Activated naive CD8-positive, alpha-beta T cell (primary cell): ENCODE data around the gene MACF1.

Experiments
- H3K27ac Mint-ChIP-seq: one replicate; pipeline ENCODE4 v1.8.0; 2021; ENCODE audit warnings: mixed read lengths
- H3K27me3 Mint-ChIP-seq: one replicate; pipeline ENCODE4 v1.8.0; 2021; ENCODE audit warnings: mixed read lengths
- H3K36me3 Mint-ChIP-seq: one replicate; pipeline ENCODE4 v1.8.0; 2021; ENCODE audit warnings: mixed read lengths
- H3K4me1 Mint-ChIP-seq: one replicate; pipeline ENCODE4 v1.8.0; 2021; ENCODE audit warnings: low read depth, mixed read lengths
- H3K4me3 Mint-ChIP-seq: one replicate; pipeline ENCODE4 v1.8.0; 2021; ENCODE audit warnings: mild to moderate bottlenecking, mixed read lengths
- H3K9me3 Mint-ChIP-seq: one replicate; pipeline ENCODE4 v1.8.0; 2021; ENCODE audit warnings: low read depth, mixed read lengths

MACF1 gene

GRCh38 chr1:39275836-39276507 lies 71.5 kb downstream of the MACF1 start:
- no peaks in the 10 kb centered on the region for H3K27me3 Mint-ChIP-seq
- peaks cover 49% of the 10 kb centered on the region for H3K4me1 Mint-ChIP-seq
- H3K4me3 Mint-ChIP-seq: no peak overlapping the region
- H3K36me3 Mint-ChIP-seq: no peaks in the 10 kb centered on the region
- no peak overlapping the region for H3K27ac Mint-ChIP-seq
- no peaks in the 10 kb centered on the region for H3K9me3 Mint-ChIP-seq

GRCh38 chr1:39277879-39278278 lies 73.4 kb downstream of the MACF1 start:
- Mint-ChIP-seq H3K27ac (peak overlapping the region; percentile 61), H3K27me3 (no peaks in the 10 kb centered on the region)

DNA sequence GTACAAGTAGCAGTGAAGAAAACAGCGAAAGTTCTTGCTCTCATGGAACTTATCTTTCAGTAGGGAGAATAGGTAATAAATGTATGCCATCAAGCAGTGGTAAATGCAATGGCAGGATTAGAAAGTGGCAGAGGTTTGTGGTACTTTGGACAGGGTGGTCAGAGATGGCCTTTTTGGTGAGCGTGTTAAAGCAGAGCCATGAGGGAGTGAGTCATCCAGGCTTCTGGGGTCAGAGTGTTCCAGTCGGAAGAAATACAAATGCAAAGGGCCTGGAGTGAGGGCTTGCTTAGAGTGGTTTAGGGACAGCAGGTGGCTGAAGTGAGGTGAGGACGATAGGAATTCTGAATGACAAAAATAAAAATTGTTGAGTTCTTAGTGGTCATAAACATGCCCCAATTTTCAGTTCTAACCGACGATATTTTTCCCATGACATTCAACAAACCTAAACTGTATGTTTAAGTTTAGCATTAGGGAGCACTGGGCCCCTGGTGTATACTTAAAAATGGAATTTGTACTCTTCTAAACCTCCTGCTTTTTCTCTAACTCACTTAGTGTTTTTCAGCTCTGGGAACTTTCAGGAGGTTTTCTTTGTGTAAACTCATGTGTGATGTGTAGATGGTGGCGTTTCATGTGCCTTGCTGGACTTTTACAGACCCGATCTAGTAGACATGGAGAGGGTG lies 78.2 kb downstream of the MACF1 start:
- Mint-ChIP-seq H3K27ac (peak overlapping the region; percentile 2), H3K36me3 (no peaks in the 10 kb centered on the region), H3K4me1 (peaks cover 19% of the 10 kb centered on the region), H3K27me3 (no peaks in the 10 kb centered on the region), H3K4me3 (no peak overlapping the region), H3K9me3 (no peaks in the 10 kb centered on the region)

More at GRCh38 chr1:39277879-39278278, 73.4 kb downstream of the MACF1 start:
- Mint-ChIP-seq H3K9me3 (no peaks in the 10 kb centered on the region), H3K4me1 (peaks cover 36% of the 10 kb centered on the region), H3K36me3 (no peaks in the 10 kb centered on the region), H3K4me3 (no peak overlapping the region)

DNA sequence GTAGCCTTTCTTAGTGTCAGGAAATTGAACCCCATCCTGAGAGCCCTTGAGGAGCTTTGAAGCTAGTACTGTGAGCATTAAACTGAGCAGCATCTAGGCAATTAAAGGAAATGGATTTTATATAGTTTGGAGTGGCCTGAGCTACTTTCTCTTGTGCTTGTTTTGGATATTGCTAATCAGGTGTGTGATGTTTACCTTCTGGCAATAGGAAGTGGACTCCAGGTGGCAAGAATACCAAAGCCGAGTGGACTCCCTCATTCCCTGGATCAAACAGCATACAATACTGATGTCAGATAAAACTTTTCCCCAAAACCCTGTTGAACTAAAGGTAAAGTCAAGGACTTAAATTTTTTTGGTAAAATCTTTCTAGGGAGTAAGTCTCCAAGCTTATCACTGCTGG lies 79.4 kb downstream of the MACF1 start:
- H3K4me3 Mint-ChIP-seq: no peak overlapping the region
- peaks cover 1% of the 10 kb centered on the region for H3K36me3 Mint-ChIP-seq
- H3K27me3 Mint-ChIP-seq: no peaks in the 10 kb centered on the region
- H3K4me1 Mint-ChIP-seq: peaks cover 7% of the 10 kb centered on the region
- H3K9me3 Mint-ChIP-seq: no peaks in the 10 kb centered on the region
- no peak overlapping the region for H3K27ac Mint-ChIP-seq

DNA sequence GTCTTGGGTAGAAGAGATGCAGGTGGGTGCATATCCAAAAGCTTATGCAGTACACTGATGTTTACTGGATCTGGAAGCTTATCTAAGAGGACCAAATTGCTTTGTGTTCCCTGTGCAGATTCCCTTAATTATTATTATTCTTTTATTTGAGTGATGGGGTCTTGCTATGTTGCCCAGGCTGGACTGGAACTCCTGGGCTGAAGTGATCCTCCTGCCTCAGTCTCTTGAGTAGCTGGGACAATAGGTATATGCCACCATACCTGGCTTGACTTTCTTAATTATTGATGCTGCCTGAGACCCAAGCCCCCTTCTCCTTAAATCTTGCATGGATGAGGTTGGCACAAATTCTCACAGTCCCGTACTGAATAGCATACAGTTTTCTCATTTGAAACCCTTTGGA lies 83.0 kb downstream of the MACF1 start:
- H3K36me3 Mint-ChIP-seq: peaks cover 5% of the 10 kb centered on the region
- no peaks in the 10 kb centered on the region for H3K9me3 Mint-ChIP-seq
- H3K27me3 Mint-ChIP-seq: no peaks in the 10 kb centered on the region
- no peaks in the 10 kb centered on the region for H3K4me1 Mint-ChIP-seq
- no peak overlapping the region for H3K4me3 Mint-ChIP-seq
- H3K27ac Mint-ChIP-seq: no peak overlapping the region

DNA sequence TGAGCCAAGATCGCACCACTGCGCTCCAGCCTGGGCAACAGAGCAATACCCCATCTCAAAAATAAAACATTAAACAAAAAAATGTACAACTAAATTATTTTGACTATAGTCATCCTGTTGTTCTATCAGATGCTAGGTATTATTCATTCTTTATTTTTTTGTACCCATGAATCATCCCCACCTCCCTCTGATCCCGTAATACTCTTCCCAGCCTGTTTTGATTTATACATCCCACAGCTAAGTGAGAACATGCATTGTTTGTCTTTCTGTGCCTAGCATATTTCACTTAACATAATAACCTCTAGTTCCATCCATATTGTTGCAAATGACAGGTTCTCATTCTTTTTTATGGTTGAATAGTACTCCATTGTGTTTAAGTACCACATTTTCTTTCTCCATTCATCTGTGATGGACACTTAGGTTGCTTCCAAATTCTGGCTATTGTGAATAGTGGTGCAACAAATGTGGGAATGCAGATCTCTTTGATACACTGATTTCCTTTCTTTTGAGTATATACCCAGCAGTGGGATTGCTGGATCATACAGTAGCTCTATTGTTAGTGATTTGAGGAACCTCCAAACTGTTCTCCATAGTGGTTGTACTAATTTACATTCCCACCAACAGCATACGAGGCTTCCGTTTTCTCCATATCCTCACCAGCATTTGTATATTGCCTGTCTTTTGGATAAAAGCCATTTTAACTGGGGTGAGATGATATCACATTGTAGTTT lies 84.4 kb downstream of the MACF1 start:
- no peaks in the 10 kb centered on the region for H3K9me3 Mint-ChIP-seq
- no peaks in the 10 kb centered on the region for H3K4me1 Mint-ChIP-seq
- H3K27ac Mint-ChIP-seq: no peak overlapping the region
- H3K4me3 Mint-ChIP-seq: no peak overlapping the region
- H3K27me3 Mint-ChIP-seq: no peaks in the 10 kb centered on the region
- peaks cover 5% of the 10 kb centered on the region for H3K36me3 Mint-ChIP-seq

DNA sequence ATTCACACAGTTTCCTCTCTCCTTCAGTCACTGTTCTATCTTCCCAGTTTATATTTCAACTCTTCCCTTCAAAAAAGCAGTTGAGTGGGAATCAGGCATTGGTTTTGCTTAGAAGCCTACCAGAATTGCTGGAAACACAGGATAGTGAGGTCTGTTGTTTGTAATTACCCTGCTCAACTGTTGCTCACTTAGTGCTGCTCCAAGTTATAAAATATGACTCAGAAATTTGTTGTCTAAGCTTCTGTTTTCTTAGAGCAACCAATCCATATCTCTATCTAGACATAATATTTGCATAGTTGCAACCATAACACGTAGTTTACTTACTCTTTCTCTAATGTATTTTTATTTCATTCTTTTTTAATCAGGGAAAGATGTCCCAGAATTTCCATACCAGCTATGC lies 87.9 kb downstream of the MACF1 start:
- H3K27ac Mint-ChIP-seq: no peak overlapping the region
- peaks cover 2% of the 10 kb centered on the region for H3K4me1 Mint-ChIP-seq
- peaks cover 6% of the 10 kb centered on the region for H3K36me3 Mint-ChIP-seq

DNA sequence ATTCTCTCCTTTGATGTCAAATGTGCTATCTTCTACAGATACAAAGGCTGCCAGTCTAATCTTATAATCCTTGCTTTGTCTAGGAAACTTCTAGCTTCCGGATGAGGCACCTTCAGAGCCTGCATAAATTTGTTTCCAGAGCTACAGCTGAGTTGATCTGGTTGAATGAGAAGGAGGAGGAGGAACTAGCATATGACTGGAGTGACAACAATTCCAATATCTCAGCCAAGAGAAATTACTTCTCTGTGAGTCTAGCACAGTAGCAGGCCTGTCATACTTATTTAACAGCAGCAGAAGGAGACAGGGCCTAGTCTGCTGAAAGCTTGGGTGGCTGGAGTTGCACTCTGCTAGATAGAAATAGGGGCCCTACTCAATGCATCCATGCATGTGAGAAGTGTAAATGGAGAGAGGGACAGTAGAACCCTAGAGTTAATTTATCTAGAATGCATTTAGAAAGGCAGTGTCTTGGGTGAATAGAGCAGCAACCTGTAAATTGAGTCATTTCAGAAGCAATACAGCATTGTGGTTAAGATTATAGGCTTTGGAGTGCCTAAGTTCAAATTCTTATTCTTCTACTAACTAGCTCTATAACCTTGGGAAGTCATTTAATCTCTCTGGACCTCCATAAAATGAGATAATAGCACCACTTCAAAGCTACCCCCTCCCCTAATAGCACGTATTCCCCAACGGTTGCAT lies 89.0 kb downstream of the MACF1 start:
- Mint-ChIP-seq H3K27me3 (no peaks in the 10 kb centered on the region), H3K4me1 (peaks cover 2% of the 10 kb centered on the region), H3K27ac (peak overlapping the region; percentile 64), H3K4me3 (no peak overlapping the region), H3K9me3 (no peaks in the 10 kb centered on the region), H3K36me3 (peaks cover 6% of the 10 kb centered on the region)

More for the DNA sequence above, 87.9 kb downstream of the MACF1 start:
- no peak overlapping the region for H3K4me3 Mint-ChIP-seq
- no peaks in the 10 kb centered on the region for H3K9me3 Mint-ChIP-seq
- H3K27me3 Mint-ChIP-seq: no peaks in the 10 kb centered on the region

- H3K27ac Mint-ChIP-seq: peak overlapping the region; percentile 17
- peaks cover 2% of the 10 kb centered on the region for H3K36me3 Mint-ChIP-seq
Observed at GRCh38 chr1:39294531-39294930, 90.0 kb downstream of the MACF1 start.

DNA sequence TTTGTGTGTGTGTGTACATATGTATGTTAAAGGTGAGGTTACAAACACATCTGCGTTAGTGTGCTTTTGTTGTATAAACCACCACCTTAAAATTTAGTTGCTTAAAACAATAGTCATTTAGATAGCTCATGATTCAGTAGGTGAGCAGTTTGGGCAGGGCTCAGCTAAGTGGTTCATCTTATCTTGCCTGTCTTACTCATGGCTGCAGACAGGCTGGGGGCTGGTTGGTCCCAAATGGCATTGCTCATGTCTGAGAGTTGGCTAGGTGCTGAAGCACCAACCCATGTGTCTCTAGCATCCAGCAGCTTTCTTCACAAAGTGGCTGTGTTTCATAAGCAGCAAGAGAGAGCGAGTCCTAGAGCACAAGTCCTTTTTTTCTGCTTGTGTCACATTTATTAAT lies 91.4 kb downstream of the MACF1 start:
- Mint-ChIP-seq H3K27ac (peak overlapping the region; percentile 80), H3K36me3 (peaks cover 7% of the 10 kb centered on the region), H3K4me1 (peaks cover 2% of the 10 kb centered on the region), H3K9me3 (no peaks in the 10 kb centered on the region), H3K4me3 (no peak overlapping the region), H3K27me3 (no peaks in the 10 kb centered on the region)

More at GRCh38 chr1:39294531-39294930, 90.0 kb downstream of the MACF1 start:
- peaks cover 2% of the 10 kb centered on the region for H3K4me1 Mint-ChIP-seq
- H3K4me3 Mint-ChIP-seq: no peak overlapping the region
- H3K9me3 Mint-ChIP-seq: no peaks in the 10 kb centered on the region
- no peaks in the 10 kb centered on the region for H3K27me3 Mint-ChIP-seq

GRCh38 chr1:39297551-39297950 lies 93.1 kb downstream of the MACF1 start:
- H3K9me3 Mint-ChIP-seq: no peaks in the 10 kb centered on the region
- H3K27ac Mint-ChIP-seq: peak overlapping the region; percentile 13
- peaks cover 2% of the 10 kb centered on the region for H3K4me1 Mint-ChIP-seq
- no peak overlapping the region for H3K4me3 Mint-ChIP-seq
- H3K36me3 Mint-ChIP-seq: peaks cover 10% of the 10 kb centered on the region
- H3K27me3 Mint-ChIP-seq: no peaks in the 10 kb centered on the region

- no peaks in the 10 kb centered on the region for H3K9me3 Mint-ChIP-seq
- H3K27ac Mint-ChIP-seq: no peak overlapping the region
- H3K27me3 Mint-ChIP-seq: no peaks in the 10 kb centered on the region
- H3K4me3 Mint-ChIP-seq: no peak overlapping the region
- peaks cover 18% of the 10 kb centered on the region for H3K36me3 Mint-ChIP-seq
- H3K4me1 Mint-ChIP-seq: no peaks in the 10 kb centered on the region
Observed at GRCh38 chr1:39301606-39302005, 97.1 kb downstream of the MACF1 start.

DNA sequence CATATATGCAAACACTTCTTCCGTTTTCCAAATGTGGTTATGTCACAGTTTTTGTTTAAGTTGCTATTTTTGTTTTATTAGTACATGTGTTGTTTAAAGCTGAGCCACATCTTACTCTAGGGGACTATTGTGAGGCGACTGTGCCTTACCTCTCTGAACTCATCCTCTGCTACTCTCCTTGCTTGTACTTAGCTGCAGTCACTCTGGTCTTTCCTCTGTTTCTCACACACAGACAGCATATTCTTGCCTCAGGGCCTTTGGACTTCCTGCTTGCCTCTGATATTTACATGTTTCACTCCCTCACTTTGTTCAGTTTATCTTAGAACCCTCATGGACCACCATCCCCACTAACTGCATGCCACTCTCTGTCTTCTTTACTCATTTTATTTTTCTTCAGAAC lies 101.1 kb downstream of the MACF1 start:
- Mint-ChIP-seq H3K4me1 (no peaks in the 10 kb centered on the region), H3K27me3 (no peaks in the 10 kb centered on the region), H3K9me3 (no peaks in the 10 kb centered on the region), H3K27ac (peak overlapping the region; percentile 37), H3K4me3 (no peak overlapping the region), H3K36me3 (peaks cover 20% of the 10 kb centered on the region)

- Mint-ChIP-seq H3K36me3 (peaks cover 25% of the 10 kb centered on the region), H3K4me3 (no peak overlapping the region), H3K9me3 (no peaks in the 10 kb centered on the region), H3K27ac (no peak overlapping the region), H3K4me1 (no peaks in the 10 kb centered on the region), H3K27me3 (no peaks in the 10 kb centered on the region)
Observed at GRCh38 chr1:39310015-39310414, 105.5 kb downstream of the MACF1 start.

- Mint-ChIP-seq H3K27ac (peak overlapping the region; percentile 18), H3K36me3 (peaks cover 23% of the 10 kb centered on the region), H3K9me3 (no peaks in the 10 kb centered on the region), H3K4me1 (no peaks in the 10 kb centered on the region), H3K4me3 (no peak overlapping the region), H3K27me3 (no peaks in the 10 kb centered on the region)
Observed at GRCh38 chr1:39310691-39311090, 106.2 kb downstream of the MACF1 start.
